HCT116 (cell line): ENCODE results near the gene TOX4. TPM values are rescaled to one million over a fixed set of nuclear protein-coding genes. Genes with fewer than 3 reads are reported as not detected.

ENCODE experiments used
- ATAC-seq: fragments of 200-7000 bp; cut with Tn5 transposase; 2 replicates; pipeline ENCODE4 v1.9.1; 2020; ENCODE audit warnings: mild to moderate bottlenecking, moderate library complexity
- BruUV-seq: library from RNA; stranded (reverse); fragments of 400-500 nt; replicated peaks from 2 replicates; lab custom pipeline; 2021; lab: Mats Ljungman, UMichigan
- CTCF ChIA-PET: fragments of 300-600 bp; sonication (Branson Sonifier 250); formaldehyde crosslinking; loops from one replicate; lab custom pipeline; 2021; ENCODE audit warnings: antibody characterized with exemption; lab: Charles Lee
- POLR2A ChIA-PET: fragments of 300-600, 350-600 bp; sonication (Branson Sonifier 250); formaldehyde crosslinking; loops from one replicate; lab custom pipeline; 2021; ENCODE audit warnings: antibody characterized with exemption; lab: Charles Lee
- RAD21 ChIA-PET, 2 experiments: fragments of 300-600 bp; sonication (Branson Sonifier 250); formaldehyde crosslinking; loops; one replicate each; lab custom pipeline; 2023; ENCODE audit warnings: low total read pairs in 2 of 2; ENCODE audit not compliant: uncharacterized antibody in 2 of 2, unreplicated experiment in 2 of 2, low non-redundant PET in 1 of 2; lab: Charles Lee
- DNase-seq: peaks from one replicate; pipeline ENCODE4 v3.0.0-alpha.2; 2010; ENCODE audit warnings: low read depth, low spot score
- H2AFZ ChIP-seq: fragments of 200-600 bp; shearing (Covaris generic), sonication (generic); 2 replicates; pipeline ENCODE4 v1.6.1; 2017; ENCODE audit warnings: low read depth, mixed run types, mixed read lengths, antibody characterized with exemption, low read length; ENCODE audit not compliant: poor library complexity, severe bottlenecking
- H3K27ac ChIP-seq: 2 replicates; pipeline ENCODE4 v1.5.1; 2012; ENCODE audit warnings: low read depth, low read length
- H3K27me3 ChIP-seq: fragments of 200-600 bp; sonication (generic); 2 replicates; pipeline ENCODE4 v1.6.1; 2016; ENCODE audit warnings: mixed run types, low read length, mixed read lengths; ENCODE audit not compliant: insufficient read depth
- H3K36me3 ChIP-seq, 2 experiments: fragments of 200-500 bp in 1 of 2; fragments of 200-600 bp in 1 of 2; sonication (Bioruptor generic) in 1 of 2; sonication (generic) in 1 of 2; 2 replicates each; pipeline versions ENCODE4 v1.5.1 to v1.6.1; 2014 to 2016; ENCODE audit warnings: low read length in 2 of 2, inconsistent platforms in 1 of 2, mixed read lengths in 1 of 2, mixed run types in 1 of 2; ENCODE audit not compliant: insufficient read depth in 2 of 2, control insufficient read depth in 1 of 2
- H3K4me1 ChIP-seq, 2 experiments: fragments of 200-600 bp in 1 of 2; sonication (generic) in 1 of 2; 2 replicates each; pipeline versions ENCODE4 v1.5.1 to v1.6.1; 2012 to 2017; ENCODE audit warnings: low read length in 2 of 2, inconsistent platforms in 1 of 2, mild to moderate bottlenecking in 1 of 2, mixed read lengths in 1 of 2, mixed run types in 1 of 2, moderate library complexity in 1 of 2; ENCODE audit not compliant: insufficient read depth in 2 of 2, control insufficient read depth in 1 of 2
- H3K4me2 ChIP-seq: fragments of 200-600 bp; sonication (generic); 2 replicates; pipeline ENCODE4 v1.6.1; 2017; ENCODE audit warnings: mixed run types, low read length, mixed read lengths
- H3K4me3 ChIP-seq, 2 experiments: fragments of 200-600 bp in 1 of 2; sonication (generic) in 1 of 2; replicated peaks in 1 of 2; 2 replicates each; pipeline ENCODE4 v1.5.1; 2011 to 2016; ENCODE audit warnings: low read length in 2 of 2, control low read depth in 1 of 2, low read depth in 1 of 2, mild to moderate bottlenecking in 1 of 2, mixed read lengths in 1 of 2, mixed run types in 1 of 2
- H3K79me2 ChIP-seq: fragments of 200-600 bp; sonication (generic); 2 replicates; pipeline ENCODE4 v1.6.1; 2017; ENCODE audit warnings: mild to moderate bottlenecking, mixed run types, low read length, moderate library complexity, mixed read lengths; ENCODE audit not compliant: insufficient read depth
- H3K9ac ChIP-seq: fragments of 200-600 bp; sonication (generic); 2 replicates; pipeline ENCODE4 v1.6.1; 2016; ENCODE audit warnings: low read length, mixed read lengths
- H3K9me2 ChIP-seq: fragments of 200-600 bp; sonication (generic), shearing (Covaris generic); 2 replicates; pipeline ENCODE4 v1.6.1; 2017; ENCODE audit warnings: mixed run types, mild to moderate bottlenecking, moderate library complexity; ENCODE audit not compliant: insufficient read depth
- H3K9me3 ChIP-seq, 2 experiments: fragments of 200-500 bp in 1 of 2; fragments of 200-600 bp in 1 of 2; sonication (Bioruptor generic) in 1 of 2; sonication (generic) in 1 of 2; 2 replicates each; pipeline ENCODE4 v1.6.1; 2014 to 2017; ENCODE audit warnings: low read length in 2 of 2, mixed read lengths in 2 of 2, inconsistent platforms in 1 of 2, low read depth in 1 of 2, mild to moderate bottlenecking in 1 of 2, mixed run types in 1 of 2, moderate library complexity in 1 of 2; ENCODE audit not compliant: control insufficient read depth in 1 of 2, insufficient read depth in 1 of 2
- H4K20me1 ChIP-seq: fragments of 200-600 bp; sonication (generic), shearing (Covaris generic); 2 replicates; pipeline ENCODE4 v1.6.1; 2017; ENCODE audit warnings: mixed run types, mild to moderate bottlenecking, moderate library complexity; ENCODE audit not compliant: insufficient read depth
- ELF1 ChIP-seq: IDR thresholded peaks from 2 replicates; pipeline ENCODE4 v1.6.1; 2012; ENCODE audit warnings: low read depth, borderline replicate concordance
- EZH2 ChIP-seq: fragments of 200-600 bp; sonication (generic); IDR thresholded peaks from 2 replicates; pipeline ENCODE4 v1.6.1; 2017; ENCODE audit warnings: antibody characterized with exemption, mixed run types
- EZH2phosphoT487 ChIP-seq: fragments of 200-600 bp; IDR thresholded peaks from 2 replicates; pipeline ENCODE4 v1.6.1; 2018; ENCODE audit warnings: antibody characterized with exemption, borderline replicate concordance
- RAD21 ChIP-seq: IDR thresholded peaks from 2 replicates; pipeline ENCODE4 v1.6.1; 2012; ENCODE audit warnings: low read depth, mild to moderate bottlenecking
- YY1 ChIP-seq: IDR thresholded peaks from 2 replicates; pipeline ENCODE4 v1.6.1; 2011; ENCODE audit warnings: low read length, low read depth, moderate library complexity, mild to moderate bottlenecking; ENCODE audit not compliant: insufficient replicate concordance; ENCODE audit errors: extremely low read depth
- ZBTB33 ChIP-seq: IDR thresholded peaks from 2 replicates; pipeline ENCODE4 v1.6.1; 2011; ENCODE audit warnings: mild to moderate bottlenecking, low read length, moderate library complexity; ENCODE audit not compliant: insufficient replicate concordance; ENCODE audit errors: extremely low read depth
- ZFX ChIP-seq: fragments of 450-650 bp; IDR thresholded peaks from 2 replicates; pipeline ENCODE4 v1.6.1; 2017
- intact Hi-C: fragments of 100-400 bp; cut with micrococcal nuclease; formaldehyde crosslinking; loops from 2 replicates; pipeline ENCODE4 v1.10.0; 2022
- total RNA-seq: library from RNA; stranded (reverse); gene quantifications from one replicate; pipeline ENCODE4 v1.2.1, GENCODE V29; 2021; ENCODE audit not compliant: unreplicated experiment

Gene TOX4
- total RNA-seq, 1 experiment from 2014 or later, result 58.5 TPM

GRCh38 chr14:21431126-21431525, 45.9 kb upstream of the TOX4 start:
- H3K27me3 ChIP-seq, result no peaks in the 10 kb centered on the region
- intact Hi-C loops, result no loop called here
- no peak overlapping the region for H2AFZ ChIP-seq
- no peaks in the 10 kb centered on the region for H3K9me3 ChIP-seq
- peaks cover 0 to 5% of the 10 kb centered on the region in 2 experiments; a peak in 1 of 4 replicates for H3K4me1 ChIP-seq
- ATAC-seq, result no peak
- H3K9ac ChIP-seq, result no peak overlapping the region
- no peak overlapping the region for H3K27ac ChIP-seq
- no peak overlapping the region for H3K4me2 ChIP-seq
- H3K9me2 ChIP-seq, result no peaks in the 10 kb centered on the region
- no TSS peak for BruUV-seq
- no peaks in the 10 kb centered on the region for H4K20me1 ChIP-seq
- TF ChIP-seq RAD21 (no peak), ZBTB33 (no peak), ZFX (no peak), ELF1 (no peak), EZH2phosphoT487 (no peak), EZH2 (no peak), YY1 (no peak)
- DNase-seq, result no peak
- RAD21 ChIA-PET, result no interaction called here
- CTCF ChIA-PET, result no interaction called here
- no peak overlapping the region for H3K4me3 ChIP-seq
- H3K36me3 ChIP-seq, result peaks cover 41 to 48% of the 10 kb centered on the region in 2 experiments
- peaks cover 81% of the 10 kb centered on the region for H3K79me2 ChIP-seq
- POLR2A ChIA-PET, result no interaction called here
